ENCODE data around the gene SBNO1. TPM values are rescaled to one million over a fixed set of nuclear protein-coding genes. Genes with fewer than 3 reads are reported as not detected.
"Not testable (repeated sequence)": the region's sequence is repeated elsewhere in the genome, so short reads cannot be mapped to it uniquely, and the experiment has no call there.

Gene SBNO1
- total and polyA plus RNA-seq, 4 donors = 4.7 to 28.5 (median 15.3) TPM

DNA sequence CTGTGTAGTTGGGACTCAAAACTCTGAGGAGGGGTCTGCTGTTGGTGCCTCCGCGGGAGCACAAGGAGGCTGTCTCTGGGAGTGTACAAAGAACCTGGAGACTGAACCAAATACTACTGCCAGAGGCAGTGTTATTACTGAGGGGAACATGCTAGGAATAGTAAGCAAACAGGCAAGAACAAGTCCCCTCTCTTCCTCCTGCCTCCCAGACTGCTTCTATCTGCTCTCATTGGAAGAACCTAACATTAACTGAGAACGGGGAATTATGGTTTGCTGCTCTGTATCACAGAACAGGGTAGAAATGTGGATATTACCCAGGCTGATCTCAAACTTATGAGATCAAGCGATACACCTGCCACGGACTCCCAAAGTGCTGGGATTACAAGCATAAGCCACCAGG lies 14.7 kb upstream of the SBNO1 start:
- WGBS, 2 donors = 91 to 93% methylated on average over 5 of the region's 5 CpGs
- DNase-seq (no peak), ATAC-seq (ENCODE audit: insufficient read depth, low FRiP score) (no peak)
- TF ChIP-seq, protein P1, sequence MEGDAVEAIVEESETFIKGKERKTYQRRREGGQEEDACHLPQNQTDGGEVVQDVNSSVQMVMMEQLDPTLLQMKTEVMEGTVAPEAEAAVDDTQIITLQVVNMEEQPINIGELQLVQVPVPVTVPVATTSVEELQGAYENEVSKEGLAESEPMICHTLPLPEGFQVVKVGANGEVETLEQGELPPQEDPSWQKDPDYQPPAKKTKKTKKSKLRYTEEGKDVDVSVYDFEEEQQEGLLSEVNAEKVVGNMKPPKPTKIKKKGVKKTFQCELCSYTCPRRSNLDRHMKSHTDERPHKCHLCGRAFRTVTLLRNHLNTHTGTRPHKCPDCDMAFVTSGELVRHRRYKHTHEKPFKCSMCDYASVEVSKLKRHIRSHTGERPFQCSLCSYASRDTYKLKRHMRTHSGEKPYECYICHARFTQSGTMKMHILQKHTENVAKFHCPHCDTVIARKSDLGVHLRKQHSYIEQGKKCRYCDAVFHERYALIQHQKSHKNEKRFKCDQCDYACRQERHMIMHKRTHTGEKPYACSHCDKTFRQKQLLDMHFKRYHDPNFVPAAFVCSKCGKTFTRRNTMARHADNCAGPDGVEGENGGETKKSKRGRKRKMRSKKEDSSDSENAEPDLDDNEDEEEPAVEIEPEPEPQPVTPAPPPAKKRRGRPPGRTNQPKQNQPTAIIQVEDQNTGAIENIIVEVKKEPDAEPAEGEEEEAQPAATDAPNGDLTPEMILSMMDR (IDR thresholded peaks at IDR 0.05; ENCODE audit: control extremely low read depth, extremely low read depth) = no peak
- H3K27ac ChIP-seq (ENCODE audit: low read depth in 1 of 2, low read length in 1 of 2) = no peak overlapping the region
- no peak overlapping the region for H3K4me3 ChIP-seq
- H3K27me3 ChIP-seq (ENCODE audit: control insufficient read depth in 3 of 3, insufficient read depth in 3 of 3, low read length in 2 of 3) = no peaks in the 10 kb centered on the region
- no peaks in the 10 kb centered on the region for H3K9me3 ChIP-seq (ENCODE audit: control insufficient read depth in 4 of 4, insufficient read depth in 3 of 4, low read length in 3 of 4)
- no peak overlapping the region for H3K9ac ChIP-seq (ENCODE audit: insufficient read depth in 1 of 2, low read length in 2 of 2)
- H3K4me1 ChIP-seq (ENCODE audit: control insufficient read depth in 5 of 5, insufficient read depth in 5 of 5, low read length in 5 of 5) = peaks cover 0 to 1% (median 0%) of the 10 kb centered on the region in 5 donors
- no peaks in the 10 kb centered on the region for H3K36me3 ChIP-seq (ENCODE audit: control insufficient read depth in 4 of 4, insufficient read depth in 4 of 4, low read length in 4 of 4)

DNA sequence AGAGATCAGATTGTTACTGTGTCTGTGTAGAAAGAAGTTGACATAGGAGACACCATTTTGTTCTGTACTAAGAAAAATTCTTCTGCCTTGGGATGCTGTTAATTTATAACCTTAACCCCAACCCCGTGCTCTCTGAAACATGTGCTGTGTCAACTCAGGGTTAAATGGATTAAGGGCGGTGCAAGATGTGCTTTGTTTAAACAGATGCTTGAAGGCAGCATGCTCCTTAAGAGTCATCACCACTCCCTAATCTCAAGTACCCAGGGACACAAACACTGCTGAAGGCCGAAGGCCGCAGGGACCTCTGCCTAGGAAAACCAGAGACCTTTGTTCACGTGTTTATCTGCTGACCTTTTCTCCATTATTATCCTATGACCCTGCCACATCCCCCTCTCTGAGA lies 7.8 kb upstream of the SBNO1 start:
- 80 to 83% methylated on average over 5 of the region's 5 CpGs for WGBS, 2 donors
- H3K36me3 ChIP-seq (ENCODE audit: control insufficient read depth in 4 of 4, insufficient read depth in 4 of 4, low read length in 4 of 4); DNase-seq; H3K27ac ChIP-seq (ENCODE audit: low read depth in 1 of 2, low read length in 1 of 2); H3K9ac ChIP-seq (ENCODE audit: insufficient read depth in 1 of 2, low read length in 2 of 2); H3K9me3 ChIP-seq (ENCODE audit: control insufficient read depth in 4 of 4, insufficient read depth in 3 of 4, low read length in 3 of 4); H3K4me1 ChIP-seq (ENCODE audit: control insufficient read depth in 5 of 5, insufficient read depth in 5 of 5, low read length in 5 of 5); ATAC-seq (ENCODE audit: insufficient read depth, low FRiP score); H3K27me3 ChIP-seq (ENCODE audit: control insufficient read depth in 3 of 3, insufficient read depth in 3 of 3, low read length in 2 of 3); H3K4me3 ChIP-seq: not testable (repeated sequence)

DNA sequence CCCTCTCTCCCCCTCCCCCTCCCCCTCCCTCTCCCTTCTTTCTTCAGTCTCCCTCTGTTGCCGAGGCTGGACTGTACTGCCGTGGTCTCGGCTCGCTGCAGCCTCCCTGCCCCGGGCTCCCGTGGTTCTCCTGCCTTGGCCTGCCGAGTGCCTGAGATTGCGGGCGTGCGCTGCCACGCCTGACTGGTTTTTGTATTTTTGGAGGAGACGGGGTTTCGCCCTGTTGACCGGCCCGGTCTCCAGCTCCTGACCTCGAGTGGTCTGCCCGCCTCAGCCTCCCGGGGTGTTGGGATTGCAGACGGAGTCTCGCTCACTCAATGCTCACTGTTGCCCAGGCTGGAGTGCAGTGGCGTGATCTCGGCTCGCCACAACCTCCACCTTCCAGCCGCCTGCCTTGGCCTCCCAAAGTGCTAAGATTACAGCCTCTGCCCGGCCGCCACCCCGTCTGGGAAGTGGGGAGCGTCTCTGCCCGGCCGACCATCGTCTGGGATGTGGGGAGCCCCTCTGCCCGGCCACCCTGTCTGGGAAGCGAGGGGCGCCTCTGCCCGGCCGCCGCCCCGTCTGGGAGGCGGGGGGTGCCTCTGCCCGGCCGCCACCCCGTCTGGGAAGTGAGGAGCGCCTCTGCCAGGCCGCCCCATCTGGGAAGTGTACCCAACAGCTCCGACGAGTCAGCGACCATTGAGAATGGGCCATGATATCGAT lies 7.2 kb upstream of the SBNO1 start:
- ATAC-seq (ENCODE audit: insufficient read depth, low FRiP score); DNase-seq; H3K9me3 ChIP-seq (ENCODE audit: control insufficient read depth in 4 of 4, insufficient read depth in 3 of 4, low read length in 3 of 4); H3K27me3 ChIP-seq (ENCODE audit: control insufficient read depth in 3 of 3, insufficient read depth in 3 of 3, low read length in 2 of 3); H3K4me3 ChIP-seq; H3K9ac ChIP-seq (ENCODE audit: insufficient read depth in 1 of 2, low read length in 2 of 2); H3K27ac ChIP-seq (ENCODE audit: low read depth in 1 of 2, low read length in 1 of 2); H3K36me3 ChIP-seq (ENCODE audit: control insufficient read depth in 4 of 4, insufficient read depth in 4 of 4, low read length in 4 of 4); H3K4me1 ChIP-seq (ENCODE audit: control insufficient read depth in 5 of 5, insufficient read depth in 5 of 5, low read length in 5 of 5): not testable (repeated sequence)
- 92 to 95% methylated on average over 42 to 48 of the region's 48 CpGs for WGBS, 2 donors

DNA sequence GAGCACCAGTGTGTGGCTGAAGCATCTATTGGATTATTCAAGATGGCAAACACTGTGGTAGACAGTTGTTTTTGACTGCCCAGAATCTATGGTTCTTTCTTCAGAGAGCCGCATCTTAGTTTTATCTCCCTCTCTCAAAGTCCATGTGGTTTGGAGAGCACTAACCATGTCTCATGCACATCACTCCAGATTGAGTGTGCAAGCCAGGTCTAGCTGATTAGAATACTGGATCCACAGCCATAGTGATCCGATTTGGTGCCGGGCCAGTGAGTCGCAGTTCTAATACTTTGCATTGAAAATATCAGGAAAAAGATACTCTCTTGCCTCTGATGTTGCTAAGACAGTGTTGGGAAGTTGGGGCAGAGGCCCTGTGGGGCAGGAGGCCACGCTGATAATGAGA lies 4.6 kb upstream of the SBNO1 start:
- Histone ChIP-seq H3K4me3 (no peak overlapping the region), H3K4me1 (ENCODE audit: control insufficient read depth in 5 of 5, insufficient read depth in 5 of 5, low read length in 5 of 5) (no peaks in the 10 kb centered on the region), H3K9ac (ENCODE audit: insufficient read depth in 1 of 2, low read length in 2 of 2) (no peak overlapping the region), H3K36me3 (ENCODE audit: control insufficient read depth in 4 of 4, insufficient read depth in 4 of 4, low read length in 4 of 4) (no peaks in the 10 kb centered on the region), H3K27me3 (ENCODE audit: control insufficient read depth in 3 of 3, insufficient read depth in 3 of 3, low read length in 2 of 3) (no peaks in the 10 kb centered on the region), H3K27ac (ENCODE audit: low read depth in 1 of 2, low read length in 1 of 2) (no peak overlapping the region), H3K9me3 (ENCODE audit: control insufficient read depth in 4 of 4, insufficient read depth in 3 of 4, low read length in 3 of 4) (no peaks in the 10 kb centered on the region)
- WGBS, 2 donors = 96% methylated on average over 5 of the region's 5 CpGs
- ATAC-seq (ENCODE audit: insufficient read depth, low FRiP score) (no peak), DNase-seq (no peak)
- TF ChIP-seq, protein P1 (IDR thresholded peaks at IDR 0.05; ENCODE audit: control extremely low read depth, extremely low read depth) = no peak

DNA sequence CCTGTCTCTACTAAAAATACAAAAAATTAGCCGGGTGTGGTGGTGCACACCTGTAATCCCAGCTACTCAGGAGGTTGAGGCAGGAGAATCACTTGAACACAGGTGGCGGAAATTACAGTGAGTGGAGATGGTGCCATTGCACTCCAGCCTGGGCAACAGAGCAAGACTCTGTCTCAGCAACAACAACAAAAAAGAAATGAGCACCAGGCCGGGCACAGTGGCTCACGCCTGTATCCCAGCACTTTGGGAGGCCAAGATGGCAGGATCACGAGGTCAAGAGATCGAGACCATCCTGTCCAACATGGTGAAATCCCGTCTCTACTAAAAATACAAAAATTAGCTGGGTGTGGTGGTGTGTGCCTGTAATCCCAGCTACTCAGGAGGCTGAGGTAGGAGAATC lies 3.8 kb upstream of the SBNO1 start:
- H3K4me3 ChIP-seq; H3K9ac ChIP-seq (ENCODE audit: insufficient read depth in 1 of 2, low read length in 2 of 2); H3K27me3 ChIP-seq (ENCODE audit: control insufficient read depth in 3 of 3, insufficient read depth in 3 of 3, low read length in 2 of 3); DNase-seq; H3K27ac ChIP-seq (ENCODE audit: low read depth in 1 of 2, low read length in 1 of 2); ATAC-seq (ENCODE audit: insufficient read depth, low FRiP score); H3K9me3 ChIP-seq (ENCODE audit: control insufficient read depth in 4 of 4, insufficient read depth in 3 of 4, low read length in 3 of 4); H3K4me1 ChIP-seq (ENCODE audit: control insufficient read depth in 5 of 5, insufficient read depth in 5 of 5, low read length in 5 of 5); H3K36me3 ChIP-seq (ENCODE audit: control insufficient read depth in 4 of 4, insufficient read depth in 4 of 4, low read length in 4 of 4): not testable (repeated sequence)
- WGBS, 2 donors = 96 to 97% methylated on average over 7 of the region's 7 CpGs
